Activated T-cell treated with anti-CD3 and anti-CD28 coated beads, Interleukin-2, amount 50 U/mL, for 4 hours (primary cell): Measurements from ENCODE around the gene CEP57. TPM values are rescaled to one million over a fixed set of nuclear protein-coding genes. Genes with fewer than 3 reads are reported as not detected.
"Not testable (repeated sequence)": the region's sequence is repeated elsewhere in the genome, so short reads cannot be mapped to it uniquely, and the experiment has no call there.

Source experiments
- ATAC-seq, 2 donors: fragments of 200-7000 bp; cut with Tn5 transposase; one replicate each; pipeline ENCODE4 v1.10.0; 2021
- DNase-seq: peaks from one replicate; pipeline ENCODE4 v3.0.0-alpha.2; 2020
- H3K27me3 Mint-ChIP-seq: one replicate; pipeline ENCODE4 v1.8.0; 2021; ENCODE audit warnings: low read depth, mixed read lengths
- H3K36me3 Mint-ChIP-seq: one replicate; pipeline ENCODE4 v1.8.0; 2022; ENCODE audit warnings: mixed read lengths; ENCODE audit not compliant: insufficient read depth
- H3K4me1 Mint-ChIP-seq: one replicate; pipeline ENCODE4 v1.8.0; 2021; ENCODE audit warnings: low read depth, mixed read lengths
- H3K4me3 Mint-ChIP-seq: one replicate; pipeline ENCODE4 v1.8.0; 2021; ENCODE audit warnings: mild to moderate bottlenecking, moderate library complexity, mixed read lengths
- H3K9me3 Mint-ChIP-seq: one replicate; pipeline ENCODE4 v1.8.0; 2021; ENCODE audit warnings: mixed read lengths
- total RNA-seq, 3 donors: library from RNA; stranded (reverse); gene quantifications; one replicate each; pipeline ENCODE4 v1.2.1, GENCODE V29; 2021

Gene CEP57
- total RNA-seq, 3 donors from 2014 or later: 27.7 to 40.1 (median 39.0) TPM

- H3K27me3 Mint-ChIP-seq, ATAC-seq, DNase-seq, H3K4me1 Mint-ChIP-seq, H3K4me3 Mint-ChIP-seq, H3K9me3 Mint-ChIP-seq: not testable (repeated sequence)
- peaks cover 17% of the 10 kb centered on the region for H3K36me3 Mint-ChIP-seq
Observed at GRCh38 chr11:95854362-95854761, 64.1 kb downstream of the CEP57 start.

- H3K4me3 Mint-ChIP-seq, DNase-seq, H3K9me3 Mint-ChIP-seq, ATAC-seq, H3K27me3 Mint-ChIP-seq, H3K4me1 Mint-ChIP-seq: not testable (repeated sequence)
- H3K36me3 Mint-ChIP-seq: peaks cover 34% of the 10 kb centered on the region
Observed at GRCh38 chr11:95860024-95860423, 69.7 kb downstream of the CEP57 start.

- peaks cover 30% of the 10 kb centered on the region for H3K36me3 Mint-ChIP-seq
Observed at GRCh38 chr11:95863486-95864140, 73.3 kb downstream of the CEP57 start.

GRCh38 chr11:95867105-95867504 is 76.8 kb downstream of the CEP57 start:
- no peaks in the 10 kb centered on the region for H3K9me3 Mint-ChIP-seq
- no peak overlapping the region for H3K4me3 Mint-ChIP-seq
- DNase-seq (no peak), ATAC-seq (no peak)
- no peaks in the 10 kb centered on the region for H3K27me3 Mint-ChIP-seq
- peaks cover 21% of the 10 kb centered on the region for H3K36me3 Mint-ChIP-seq
- H3K4me1 Mint-ChIP-seq: no peaks in the 10 kb centered on the region

More at GRCh38 chr11:95863486-95864140, 73.3 kb downstream of the CEP57 start:
- no peak for DNase-seq
- Mint-ChIP-seq H3K9me3 (no peaks in the 10 kb centered on the region), H3K27me3 (no peaks in the 10 kb centered on the region), H3K4me1 (no peaks in the 10 kb centered on the region), H3K4me3 (no peak overlapping the region)
- no peak for ATAC-seq

GRCh38 chr11:95870877-95871276 is 80.6 kb downstream of the CEP57 start:
- H3K27me3 Mint-ChIP-seq, ATAC-seq, H3K9me3 Mint-ChIP-seq, H3K36me3 Mint-ChIP-seq, H3K4me1 Mint-ChIP-seq, H3K4me3 Mint-ChIP-seq, DNase-seq: not testable (repeated sequence)

GRCh38 chr11:95877291-95877690 is 87.0 kb downstream of the CEP57 start:
- Mint-ChIP-seq H3K4me3 (no peak overlapping the region), H3K27me3 (no peaks in the 10 kb centered on the region), H3K36me3 (peaks cover 21% of the 10 kb centered on the region), H3K9me3 (no peaks in the 10 kb centered on the region), H3K4me1 (peaks cover 9% of the 10 kb centered on the region)
- no peak for DNase-seq
- peak; percentile 84 to 98 for ATAC-seq

Other genes starting within 250 kb of the CEP57 start
- gene FAM76B, start 716 bp upstream of the CEP57 start, total RNA-seq: 10 to 100 TPM; 19.8 to 25.3 (median 23.2) TPM
- gene MTMR2, start 133.6 kb downstream of the CEP57 start, total RNA-seq: 10 to 100 TPM; 50.4 to 57.1 (median 54.1) TPM